Colonic mucosa (tissue), 4 donors: Measurements from ENCODE around the gene COL16A1. TPM values are rescaled to one million over a fixed set of nuclear protein-coding genes. Genes with fewer than 3 reads are reported as not detected.
A peak's percentile ranks its signal among the peaks of the same experiment; 100 is the strongest.

ENCODE experiments used
- DNase-seq: peaks from one replicate; pipeline ENCODE4 v3.0.0-alpha.2; 2020
- H3K27ac ChIP-seq: fragments of 200-600 bp; one replicate; pipeline ENCODE4 v1.8.0; 2021
- H3K27me3 ChIP-seq: fragments of 200-600 bp; one replicate; pipeline ENCODE4 v1.8.0; 2021
- H3K36me3 ChIP-seq: fragments of 200-600 bp; one replicate; pipeline ENCODE4 v1.8.0; 2021
- H3K4me1 ChIP-seq: fragments of 200-600 bp; one replicate; pipeline ENCODE4 v1.8.0; 2021; ENCODE audit warnings: mild to moderate bottlenecking
- H3K4me3 ChIP-seq: fragments of 200-600 bp; one replicate; pipeline ENCODE4 v1.8.0; 2021
- H3K9ac ChIP-seq, 2 donors: one replicate each; pipeline ENCODE4 v1.7.0; 2013; ENCODE audit warnings: control low read depth in 2 of 2, low read depth in 2 of 2, low read length in 2 of 2
- H3K9me3 ChIP-seq: fragments of 200-600 bp; one replicate; pipeline ENCODE4 v1.8.0; 2021
- CTCF ChIP-seq: fragments of 200-600 bp; IDR thresholded peaks from one replicate; pipeline ENCODE4 v1.8.0; 2022; ENCODE audit warnings: antibody characterized with exemption, mild to moderate bottlenecking
- intact Hi-C: fragments of 100-400 bp; cut with DNase I; formaldehyde crosslinking; loops from one replicate; pipeline ENCODE4 v1.14.1; 2022
- total RNA-seq, 2 donors: library from RNA; stranded (reverse); fragmentation: NEBNext Ultra II Directional in 1 of 2; extraction: Animal tissue kit (Norgen Biotek cat#: 25700) in 1 of 2; gene quantifications; one replicate each; pipeline ENCODE4 v1.2.1, GENCODE V29; 2021
- donor health status: healthy.
- donor health status: DM: no; HTN: no; CAD: no.
- donor health status: DM: no; HTN: no; CAD: no.

Gene COL16A1
- total RNA-seq, 2 donors from 2014 or later, result 9.0 to 15.4 TPM

GRCh38 chr1:31715873-31716220, 12.0 kb upstream of the COL16A1 start:
- peak; percentile 10 for TF ChIP-seq CTCF
- no peaks in the 10 kb centered on the region for H3K27me3 ChIP-seq
- peaks cover 11% of the 10 kb centered on the region for H3K4me1 ChIP-seq
- no peaks in the 10 kb centered on the region for H3K9me3 ChIP-seq
- H3K27ac ChIP-seq, result peak overlapping the region; percentile 89
- H3K36me3 ChIP-seq, result no peaks in the 10 kb centered on the region
- intact Hi-C loops, result loop anchor here (10.0 kb wide), 1 partner anchor 69 kb away; no protein-coding TSS in a partner anchor
- no peak for DNase-seq
- H3K4me3 ChIP-seq, result peak overlapping the region; percentile 31
- H3K9ac ChIP-seq, result no peak overlapping the region

GRCh38 chr1:31715087-31715872, 11.5 kb upstream of the COL16A1 start:
- Histone ChIP-seq H3K4me1 (peaks cover 11% of the 10 kb centered on the region), H3K36me3 (no peaks in the 10 kb centered on the region), H3K9me3 (no peaks in the 10 kb centered on the region), H3K9ac (peak overlapping the region; percentile 39 to 51), H3K27ac (peak overlapping the region; percentile 89), H3K4me3 (peak overlapping the region; percentile 31), H3K27me3 (no peaks in the 10 kb centered on the region)
- TF ChIP-seq CTCF, result peak; percentile 86
- intact Hi-C loops, result loop anchor here (10.0 kb wide), 1 partner anchor 70 kb away; no protein-coding TSS in a partner anchor
- DNase-seq, result peak; percentile 97

- Histone ChIP-seq H3K4me1 (peaks cover 11% of the 10 kb centered on the region), H3K27ac (peak overlapping the region; percentile 89), H3K9me3 (no peaks in the 10 kb centered on the region), H3K9ac (no peak overlapping the region), H3K27me3 (no peaks in the 10 kb centered on the region), H3K36me3 (no peaks in the 10 kb centered on the region), H3K4me3 (peak overlapping the region; percentile 31)
- TF ChIP-seq CTCF, result no peak
- intact Hi-C loops, result loop anchor here (10.0 kb wide), 1 partner anchor 70 kb away; no protein-coding TSS in a partner anchor
- peak; percentile 66 for DNase-seq
These were observed 10.7 kb upstream of the COL16A1 start for GRCh38 chr1:31714442-31715086.

GRCh38 chr1:31712630-31713029, 8.8 kb upstream of the COL16A1 start:
- no peak for TF ChIP-seq CTCF
- Histone ChIP-seq H3K27me3 (no peaks in the 10 kb centered on the region), H3K4me1 (peaks cover 11% of the 10 kb centered on the region), H3K4me3 (no peak overlapping the region), H3K9me3 (no peaks in the 10 kb centered on the region), H3K27ac (peak overlapping the region; percentile 10), H3K36me3 (no peaks in the 10 kb centered on the region), H3K9ac (no peak overlapping the region)
- intact Hi-C loops, result loop anchor here (10.0 kb wide), 1 partner anchor 72 kb away; no protein-coding TSS in a partner anchor
- peak; percentile 73 for DNase-seq

GRCh38 chr1:31712068-31712467, 8.3 kb upstream of the COL16A1 start:
- Histone ChIP-seq H3K9me3 (no peaks in the 10 kb centered on the region), H3K27ac (peak overlapping the region; percentile 10), H3K4me3 (no peak overlapping the region), H3K27me3 (no peaks in the 10 kb centered on the region), H3K36me3 (no peaks in the 10 kb centered on the region), H3K9ac (no peak overlapping the region), H3K4me1 (peaks cover 11% of the 10 kb centered on the region)
- intact Hi-C loops, result loop anchor here (10.0 kb wide), 1 partner anchor 73 kb away; no protein-coding TSS in a partner anchor
- no peak for TF ChIP-seq CTCF
- DNase-seq, result no peak
